Lower leg skin (tissue), 4 donors: ENCODE data around the gene TMEM214. TPM values are rescaled to one million over a fixed set of nuclear protein-coding genes. Genes with fewer than 3 reads are reported as not detected.

Experiments
- DNase-seq, 2 donors: peaks; one replicate each; pipeline ENCODE4 v3.0.0-alpha.2; 2019; ENCODE audit warnings: low spot score in 2 of 2
- H3K4me3 ChIP-seq: fragments of 200-600 bp; sonication (generic); 2 replicates; pipeline ENCODE4 v1.5.1; 2017; ENCODE audit warnings: mild to moderate bottlenecking, low read depth; ENCODE audit not compliant: poor library complexity, severe bottlenecking
- CTCF ChIP-seq, 3 donors: fragments of 450-650 bp; IDR thresholded peaks; one replicate each; pipeline ENCODE4 v1.5.1; 2016; ENCODE audit warnings: antibody characterized with exemption in 3 of 3, mild to moderate bottlenecking in 3 of 3, moderate library complexity in 2 of 3
- POLR2A ChIP-seq, 2 donors: fragments of 450-650 bp; IDR thresholded peaks; one replicate each; pipeline ENCODE4 v1.6.1; 2016 to 2017; ENCODE audit warnings: antibody characterized with exemption in 2 of 2, mild to moderate bottlenecking in 1 of 2, moderate library complexity in 1 of 2
- WGBS, 2 donors: methylation state at CpG; one replicate each; pipeline ENCODE4 v1.1.5; 2018; 5-methylcytosine and 5-hydroxymethylcytosine counted together
- intact Hi-C: fragments of 100-400 bp; cut with DNase I; formaldehyde crosslinking; loops from one replicate; pipeline ENCODE4 v1.15.0; 2023; ENCODE audit warnings: low total_unique reads
- total RNA-seq, 4 donors: library from RNA; depleted of rRNA; stranded (reverse); fragments of >200 nt; gene quantifications; one replicate each; pipeline ENCODE4 v1.1.0, GENCODE V29; 2016

TMEM214 gene
- total RNA-seq, 4 donors from 2014 or later: 30.3 to 43.9 (median 32.0) TPM

DNA sequence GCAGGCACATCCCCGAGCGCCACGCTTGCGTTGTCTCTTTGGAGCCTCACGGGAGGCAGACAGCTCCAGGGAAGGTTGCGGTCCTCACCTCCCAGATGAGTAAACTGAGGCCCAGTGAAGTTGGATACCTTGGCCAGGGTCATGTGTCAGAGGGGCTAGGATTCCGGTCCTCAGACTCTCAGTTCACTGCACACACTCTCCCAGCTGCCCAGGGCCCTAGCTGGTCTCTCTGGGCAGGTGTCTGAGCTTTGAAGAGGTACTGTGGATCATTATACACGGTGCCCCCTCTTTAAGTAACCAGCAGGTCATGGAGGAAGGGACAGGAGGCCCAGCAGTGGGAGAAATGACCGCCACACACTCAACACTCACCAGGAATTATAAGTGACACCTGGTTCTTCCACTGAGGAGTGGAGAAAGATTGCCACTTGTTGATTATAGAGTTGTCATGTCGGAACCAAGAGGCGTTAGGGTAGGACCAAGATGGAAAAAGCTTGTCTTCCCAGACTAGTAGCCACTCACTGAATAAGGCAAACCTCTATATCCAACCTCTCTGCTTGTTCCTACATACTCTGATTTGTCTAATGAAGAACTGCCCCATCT is 588 bp downstream of the TMEM214 start:
- TF ChIP-seq POLR2A (IDR thresholded peaks at IDR 0.05): no peak
- intact Hi-C loops: no loop called here
- 2 to 11% methylated on average over 7 to 10 of the region's 11 CpGs for WGBS, 2 donors
- peak overlapping the region; percentile 87 for H3K4me3 ChIP-seq
- no peak for DNase-seq

- TF ChIP-seq CTCF (IDR thresholded peaks at IDR 0.05) (no peak), POLR2A (IDR thresholded peaks at IDR 0.05) (no peak)
- 95% methylated on average over 6 of the region's 6 CpGs for WGBS, 2 donors
- H3K4me3 ChIP-seq: no peak overlapping the region
- DNase-seq: no peak
- intact Hi-C loops: no loop called here
These were observed 5.2 kb downstream of the TMEM214 start for GRCh38 chr2:27038012-27038411.

- 81 to 84% methylated on average over 17 of the region's 17 CpGs for WGBS, 2 donors
- no peak for DNase-seq
These were observed 6.0 kb downstream of the TMEM214 start for GRCh38 chr2:27038631-27039339.

DNA sequence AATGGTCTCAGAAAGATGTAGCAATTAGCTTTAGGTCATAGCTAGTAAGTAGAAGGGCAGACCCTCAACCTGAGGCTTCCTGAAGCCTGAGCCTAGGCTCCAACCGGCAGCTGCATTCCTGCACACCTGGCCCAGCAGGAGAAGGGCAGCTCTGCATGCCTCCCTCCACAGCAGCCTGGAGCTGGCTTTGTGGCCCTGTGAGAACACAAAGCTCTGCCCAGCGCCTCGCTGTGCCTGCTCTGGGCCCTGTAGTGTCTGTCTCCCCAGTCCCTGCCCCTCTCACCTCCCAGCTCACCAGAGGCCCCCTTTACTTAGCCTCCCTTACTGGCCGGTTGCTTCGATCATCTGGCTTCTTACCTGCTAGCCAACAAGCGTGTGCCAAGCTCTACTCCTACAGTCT is 6.7 kb downstream of the TMEM214 start:
- H3K4me3 ChIP-seq: no peak overlapping the region
- 89 to 91% methylated on average over 6 of the region's 6 CpGs for WGBS, 2 donors
- no peak for TF ChIP-seq CTCF (IDR thresholded peaks at IDR 0.05)
- no peak for TF ChIP-seq POLR2A (IDR thresholded peaks at IDR 0.05)
- intact Hi-C loops: no loop called here
- no peak for DNase-seq

More at GRCh38 chr2:27038631-27039339, 6.0 kb downstream of the TMEM214 start:
- no peak for TF ChIP-seq POLR2A (IDR thresholded peaks at IDR 0.05)
- no peak for TF ChIP-seq CTCF (IDR thresholded peaks at IDR 0.05)
- intact Hi-C loops: no loop called here
- no peak overlapping the region for H3K4me3 ChIP-seq

GRCh38 chr2:27039871-27040270 is 7.1 kb downstream of the TMEM214 start:
- TF ChIP-seq CTCF (IDR thresholded peaks at IDR 0.05): no peak
- no peak for TF ChIP-seq POLR2A (IDR thresholded peaks at IDR 0.05)
- 90 to 96% methylated on average over 7 of the region's 7 CpGs for WGBS, 2 donors
- no peak overlapping the region for H3K4me3 ChIP-seq
- intact Hi-C loops: no loop called here
- DNase-seq: no peak

DNA sequence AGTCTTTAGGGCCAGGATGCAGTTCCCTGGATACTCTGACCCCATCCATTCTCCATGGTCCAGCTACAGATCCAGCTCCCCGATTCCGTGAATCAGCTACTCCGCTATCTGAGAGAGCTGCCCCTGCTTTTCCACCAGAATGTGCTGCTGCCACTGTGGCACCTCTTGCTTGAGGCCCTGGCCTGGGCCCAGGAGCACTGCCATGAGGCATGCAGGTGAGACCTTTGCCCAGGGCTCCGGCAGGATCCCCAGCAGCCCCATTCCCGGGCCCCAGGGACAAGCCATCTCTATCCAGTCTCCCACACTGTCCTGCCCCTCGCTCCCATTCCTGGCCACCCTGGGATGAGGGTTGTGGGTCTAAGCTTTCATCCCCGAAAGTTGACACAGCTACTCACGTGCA is 7.5 kb downstream of the TMEM214 start:
- TF ChIP-seq POLR2A (IDR thresholded peaks at IDR 0.05) (no peak), CTCF (IDR thresholded peaks at IDR 0.05) (no peak)
- H3K4me3 ChIP-seq: no peak overlapping the region
- WGBS, 2 donors: 93 to 94% methylated on average over 8 of the region's 8 CpGs
- intact Hi-C loops: no loop called here
- DNase-seq: no peak
